Gastroesophageal sphincter (tissue), 3 donors: Measurements from ENCODE around the gene ARSH.

Experiments
- CTCF ChIP-seq, 4 experiments: fragments of 200-600 bp in 2 of 4; fragments of 450-650 bp in 2 of 4; sonication (generic) in 1 of 4; IDR thresholded peaks; one replicate each; pipeline ENCODE4 v1.5.1; 2017 to 2019; ENCODE audit warnings: antibody characterized with exemption in 4 of 4, mild to moderate bottlenecking in 2 of 4, moderate library complexity in 2 of 4
- EP300 ChIP-seq: sonication (generic); formaldehyde crosslinking; IDR thresholded peaks from one replicate; pipeline ENCODE4 v1.6.1; 2017; ENCODE audit warnings: antibody characterized with exemption, mild to moderate bottlenecking
- POLR2A ChIP-seq, 2 donors: fragments of 450-650 bp; IDR thresholded peaks; one replicate each; pipeline ENCODE4 v1.6.1; 2017; ENCODE audit warnings: antibody characterized with exemption in 2 of 2, mild to moderate bottlenecking in 2 of 2, moderate library complexity in 1 of 2

- TF ChIP-seq CTCF (IDR thresholded peaks at IDR 0.05) (no peak), EP300 (no peak), POLR2A (IDR thresholded peaks at IDR 0.05) (no peak)
Measured at GRCh38 chrX:3017492-3017891, 11.1 kb downstream of the ARSH start.
